HCT116 (cell line): Measurements from ENCODE around the gene RAPGEF2.

Experiments
- CBX3 ChIP-seq: IDR thresholded peaks from 2 replicates; pipeline ENCODE4 v1.6.1; 2012; ENCODE audit warnings: low read depth
- CEBPB ChIP-seq: IDR thresholded peaks from 2 replicates; pipeline ENCODE4 v1.6.1; 2012; ENCODE audit warnings: low read depth
- EZH2phosphoT487 ChIP-seq: fragments of 200-600 bp; IDR thresholded peaks from 2 replicates; pipeline ENCODE4 v1.6.1; 2018; ENCODE audit warnings: antibody characterized with exemption, borderline replicate concordance
- JUND ChIP-seq: IDR thresholded peaks from 2 replicates; pipeline ENCODE4 v1.6.1; 2012
- MAX ChIP-seq: IDR thresholded peaks from 2 replicates; pipeline ENCODE4 v1.6.1; 2012
- POLR2A ChIP-seq: IDR thresholded peaks from 2 replicates; pipeline ENCODE4 v1.7.0; 2011; ENCODE audit warnings: borderline replicate concordance; ENCODE audit not compliant: insufficient read depth, insufficient read length; ENCODE audit errors: extremely low read depth
- POLR2AphosphoS5 ChIP-seq: IDR thresholded peaks from 2 replicates; pipeline ENCODE4 v1.6.1; 2011; ENCODE audit warnings: mild to moderate bottlenecking, low read depth, low read length, moderate library complexity
- RAD21 ChIP-seq: IDR thresholded peaks from 2 replicates; pipeline ENCODE4 v1.6.1; 2012; ENCODE audit warnings: low read depth, mild to moderate bottlenecking
- SRF ChIP-seq: IDR thresholded peaks from 2 replicates; pipeline ENCODE4 v1.6.1; 2012; ENCODE audit warnings: low read depth
- ZNF274 ChIP-seq: fragments of 200-500 bp; sonication (Bioruptor generic); IDR thresholded peaks from 2 replicates; pipeline ENCODE4 v1.6.1; 2014; ENCODE audit warnings: mild to moderate bottlenecking, low read depth, low read length, inconsistent platforms
- TF ChIP-seq, protein P1 (sequence below), 3 experiments: fragments of 200-600 bp in 1 of 3; sonication (generic) in 1 of 3; IDR thresholded peaks in 2 of 3; conservative IDR thresholded peaks in 1 of 3; 2 replicates each; pipeline ENCODE4 v1.5.1; 2012 to 2017; ENCODE audit warnings: low read depth in 2 of 3, low read length in 2 of 3, antibody characterized with exemption in 1 of 3, borderline replicate concordance in 1 of 3, control low read depth in 1 of 3, mild to moderate bottlenecking in 1 of 3, mixed read lengths in 1 of 3, mixed run types in 1 of 3, moderate library complexity in 1 of 3; ENCODE audit not compliant: insufficient read depth in 1 of 3
- TF ChIP-seq, protein P2 (sequence below): IDR thresholded peaks from 2 replicates; pipeline ENCODE4 v1.6.1; 2011; ENCODE audit warnings: mild to moderate bottlenecking, low read length, moderate library complexity; ENCODE audit not compliant: insufficient replicate concordance; ENCODE audit errors: extremely low read depth
- TF ChIP-seq, protein P3 (sequence below): IDR thresholded peaks from 2 replicates; pipeline ENCODE4 v1.6.1; 2012; ENCODE audit warnings: low read depth

DNA sequence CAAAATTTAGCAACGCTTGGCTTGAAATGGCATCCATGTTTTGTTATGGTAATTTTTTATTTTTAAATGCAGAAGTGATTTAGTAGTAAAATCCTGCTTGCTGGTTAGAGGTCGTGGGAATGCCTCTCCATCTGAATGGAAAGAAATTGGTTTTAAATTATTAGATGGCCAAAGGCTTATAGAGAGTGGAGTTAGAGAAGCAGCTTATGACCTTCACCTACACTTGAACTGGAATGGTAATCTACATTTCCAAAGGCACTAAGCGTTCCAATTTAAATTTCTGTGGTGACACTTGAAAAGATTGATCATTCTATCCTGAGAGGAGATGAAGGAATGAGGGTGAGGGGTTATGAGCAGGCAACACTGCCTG lies 280.7 kb downstream of the RAPGEF2 start:
- TF ChIP-seq, protein P1, sequence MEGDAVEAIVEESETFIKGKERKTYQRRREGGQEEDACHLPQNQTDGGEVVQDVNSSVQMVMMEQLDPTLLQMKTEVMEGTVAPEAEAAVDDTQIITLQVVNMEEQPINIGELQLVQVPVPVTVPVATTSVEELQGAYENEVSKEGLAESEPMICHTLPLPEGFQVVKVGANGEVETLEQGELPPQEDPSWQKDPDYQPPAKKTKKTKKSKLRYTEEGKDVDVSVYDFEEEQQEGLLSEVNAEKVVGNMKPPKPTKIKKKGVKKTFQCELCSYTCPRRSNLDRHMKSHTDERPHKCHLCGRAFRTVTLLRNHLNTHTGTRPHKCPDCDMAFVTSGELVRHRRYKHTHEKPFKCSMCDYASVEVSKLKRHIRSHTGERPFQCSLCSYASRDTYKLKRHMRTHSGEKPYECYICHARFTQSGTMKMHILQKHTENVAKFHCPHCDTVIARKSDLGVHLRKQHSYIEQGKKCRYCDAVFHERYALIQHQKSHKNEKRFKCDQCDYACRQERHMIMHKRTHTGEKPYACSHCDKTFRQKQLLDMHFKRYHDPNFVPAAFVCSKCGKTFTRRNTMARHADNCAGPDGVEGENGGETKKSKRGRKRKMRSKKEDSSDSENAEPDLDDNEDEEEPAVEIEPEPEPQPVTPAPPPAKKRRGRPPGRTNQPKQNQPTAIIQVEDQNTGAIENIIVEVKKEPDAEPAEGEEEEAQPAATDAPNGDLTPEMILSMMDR (IDR thresholded peaks at IDR 0.05 in 2 of 3, conservative IDR thresholded peaks at IDR 0.05 in 1 of 3; ENCODE audit: borderline replicate concordance in 1 of 3, insufficient read depth in 1 of 3, low read depth in 2 of 3, low read length in 2 of 3) = no peak
- TF ChIP-seq ZNF274 = no peak
- TF ChIP-seq CEBPB = no peak
- TF ChIP-seq MAX = no peak
- TF ChIP-seq SRF = no peak
- TF ChIP-seq, protein P2, sequence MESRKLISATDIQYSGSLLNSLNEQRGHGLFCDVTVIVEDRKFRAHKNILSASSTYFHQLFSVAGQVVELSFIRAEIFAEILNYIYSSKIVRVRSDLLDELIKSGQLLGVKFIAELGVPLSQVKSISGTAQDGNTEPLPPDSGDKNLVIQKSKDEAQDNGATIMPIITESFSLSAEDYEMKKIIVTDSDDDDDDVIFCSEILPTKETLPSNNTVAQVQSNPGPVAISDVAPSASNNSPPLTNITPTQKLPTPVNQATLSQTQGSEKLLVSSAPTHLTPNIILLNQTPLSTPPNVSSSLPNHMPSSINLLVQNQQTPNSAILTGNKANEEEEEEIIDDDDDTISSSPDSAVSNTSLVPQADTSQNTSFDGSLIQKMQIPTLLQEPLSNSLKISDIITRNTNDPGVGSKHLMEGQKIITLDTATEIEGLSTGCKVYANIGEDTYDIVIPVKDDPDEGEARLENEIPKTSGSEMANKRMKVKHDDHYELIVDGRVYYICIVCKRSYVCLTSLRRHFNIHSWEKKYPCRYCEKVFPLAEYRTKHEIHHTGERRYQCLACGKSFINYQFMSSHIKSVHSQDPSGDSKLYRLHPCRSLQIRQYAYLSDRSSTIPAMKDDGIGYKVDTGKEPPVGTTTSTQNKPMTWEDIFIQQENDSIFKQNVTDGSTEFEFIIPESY = no peak
- no peak for TF ChIP-seq POLR2AphosphoS5
- TF ChIP-seq, protein P3, sequence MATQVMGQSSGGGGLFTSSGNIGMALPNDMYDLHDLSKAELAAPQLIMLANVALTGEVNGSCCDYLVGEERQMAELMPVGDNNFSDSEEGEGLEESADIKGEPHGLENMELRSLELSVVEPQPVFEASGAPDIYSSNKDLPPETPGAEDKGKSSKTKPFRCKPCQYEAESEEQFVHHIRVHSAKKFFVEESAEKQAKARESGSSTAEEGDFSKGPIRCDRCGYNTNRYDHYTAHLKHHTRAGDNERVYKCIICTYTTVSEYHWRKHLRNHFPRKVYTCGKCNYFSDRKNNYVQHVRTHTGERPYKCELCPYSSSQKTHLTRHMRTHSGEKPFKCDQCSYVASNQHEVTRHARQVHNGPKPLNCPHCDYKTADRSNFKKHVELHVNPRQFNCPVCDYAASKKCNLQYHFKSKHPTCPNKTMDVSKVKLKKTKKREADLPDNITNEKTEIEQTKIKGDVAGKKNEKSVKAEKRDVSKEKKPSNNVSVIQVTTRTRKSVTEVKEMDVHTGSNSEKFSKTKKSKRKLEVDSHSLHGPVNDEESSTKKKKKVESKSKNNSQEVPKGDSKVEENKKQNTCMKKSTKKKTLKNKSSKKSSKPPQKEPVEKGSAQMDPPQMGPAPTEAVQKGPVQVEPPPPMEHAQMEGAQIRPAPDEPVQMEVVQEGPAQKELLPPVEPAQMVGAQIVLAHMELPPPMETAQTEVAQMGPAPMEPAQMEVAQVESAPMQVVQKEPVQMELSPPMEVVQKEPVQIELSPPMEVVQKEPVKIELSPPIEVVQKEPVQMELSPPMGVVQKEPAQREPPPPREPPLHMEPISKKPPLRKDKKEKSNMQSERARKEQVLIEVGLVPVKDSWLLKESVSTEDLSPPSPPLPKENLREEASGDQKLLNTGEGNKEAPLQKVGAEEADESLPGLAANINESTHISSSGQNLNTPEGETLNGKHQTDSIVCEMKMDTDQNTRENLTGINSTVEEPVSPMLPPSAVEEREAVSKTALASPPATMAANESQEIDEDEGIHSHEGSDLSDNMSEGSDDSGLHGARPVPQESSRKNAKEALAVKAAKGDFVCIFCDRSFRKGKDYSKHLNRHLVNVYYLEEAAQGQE = no peak
- no peak for TF ChIP-seq JUND
- no peak for TF ChIP-seq POLR2A
- no peak for TF ChIP-seq EZH2phosphoT487
- no peak for TF ChIP-seq CBX3
- no peak for TF ChIP-seq RAD21
